Spinal cord (tissue), 4 donors: ENCODE results near the gene LRCH4. TPM values are rescaled to one million over a fixed set of nuclear protein-coding genes. Genes with fewer than 3 reads are reported as not detected.

Experiments
- polyA plus RNA-seq, 2 donors: library from polyadenylated mRNA; unstranded; fragments of 120-200 nt; gene quantifications; one replicate each; pipeline ENCODE4 v1.2.1, GENCODE V29; 2013; ENCODE audit not compliant: insufficient read length in 2 of 2
- small RNA-seq: library from RNA; depleted of rRNA; stranded (forward); fragments of <200 nt; gene quantifications from one replicate; pipeline ENCODE3, GENCODE V24; 2014; ENCODE audit warnings: low replicate concordance
- total RNA-seq, 2 donors: library from RNA; depleted of rRNA in 1 of 2; stranded (reverse); fragments of 120-200 nt in 1 of 2; fragments of >200 nt in 1 of 2; gene quantifications; one replicate each; pipeline versions ENCODE4 v1.2.3 to v1.2.4, GENCODE V29; 2013 to 2014

The LRCH4 gene
- total and polyA plus RNA-seq, 4 donors, result 9.6 to 61.3 (median 29.1) TPM

Small RNA genes within 50 kb of the gene (small RNA-seq; reads per million reads assigned to genes)
- gene RN7SL416P (not detected), gene SAP25 (not detected)

Other genes with a start within 250 kb of the LRCH4 start
- gene PILRB, start 228.0 kb downstream of the LRCH4 start, total RNA-seq, result 10 to 100 TPM in 1 of 2 donors, 1 to 10 TPM in 1; 9.6 to 27.1 TPM
- gene PILRB, start 228.0 kb downstream of the LRCH4 start, polyA plus RNA-seq, result 10 to 100 TPM; 37.6 to 50.2 TPM
- 1 to 10 TPM; 4.1 to 4.3 TPM for gene PILRA, start 212.6 kb downstream of the LRCH4 start, total RNA-seq
- 10 to 100 TPM in 1 of 2 donors, 1 to 10 TPM in 1; 6.6 to 10.6 TPM for gene PILRA, start 212.6 kb downstream of the LRCH4 start, polyA plus RNA-seq
- 1 to 10 TPM; 5.1 to 7.7 TPM for gene ZCWPW1, start 157.4 kb downstream of the LRCH4 start, total RNA-seq
- gene ZCWPW1, start 157.4 kb downstream of the LRCH4 start, polyA plus RNA-seq, result 1 to 10 TPM; 6.6 to 8.0 TPM
- 10 to 100 TPM; 18.5 to 37.9 TPM for gene MEPCE, start 156.3 kb downstream of the LRCH4 start, total RNA-seq
- gene MEPCE, start 156.3 kb downstream of the LRCH4 start, polyA plus RNA-seq, result 10 to 100 TPM; 40.1 to 41.8 TPM
- 10 to 100 TPM in 1 of 2 donors, 1 to 10 TPM in 1; 5.3 to 20.4 TPM for gene PPP1R35, start 149.6 kb downstream of the LRCH4 start, total RNA-seq
- 10 to 100 TPM; 17.2 to 24.4 TPM for gene PPP1R35, start 149.6 kb downstream of the LRCH4 start, polyA plus RNA-seq
- 1 to 10 TPM; 2.0 to 2.1 TPM for gene SPACDR, start 121.9 kb downstream of the LRCH4 start, total RNA-seq
- 10 to 100 TPM in 1 of 2 donors, 1 to 10 TPM in 1; 6.5 to 12.0 TPM for gene SPACDR, start 121.9 kb downstream of the LRCH4 start, polyA plus RNA-seq
- gene TSC22D4, start 106.9 kb downstream of the LRCH4 start, total RNA-seq, result 100 to 1,000 TPM in 1 of 2 donors, 10 to 100 TPM in 1; 67.4 to 141 TPM
- 100 to 1,000 TPM; 326 to 376 TPM for gene TSC22D4, start 106.9 kb downstream of the LRCH4 start, polyA plus RNA-seq
- 10 to 100 TPM; 12.0 to 12.6 TPM for gene NYAP1, start 102.2 kb downstream of the LRCH4 start, total RNA-seq
- 10 to 100 TPM; 62.2 to 63.4 TPM for gene NYAP1, start 102.2 kb downstream of the LRCH4 start, polyA plus RNA-seq
- gene AGFG2, start 46.9 kb downstream of the LRCH4 start, total RNA-seq, result 10 to 100 TPM; 10.6 to 16.1 TPM
- 10 to 100 TPM; 18.3 to 21.0 TPM for gene AGFG2, start 46.9 kb downstream of the LRCH4 start, polyA plus RNA-seq
- 1 to 10 TPM in 1 of 2 donors, not detected in 1; 1.9 TPM for gene SAP25, start 12.2 kb downstream of the LRCH4 start, total RNA-seq
- 1 to 10 TPM; 3.4 to 9.8 TPM for gene SAP25, start 12.2 kb downstream of the LRCH4 start, polyA plus RNA-seq
- 1 to 10 TPM in 1 of 2 donors, under 1 TPM in 1; 0.40 to 2.0 TPM for gene FBXO24, start 199 bp upstream of the LRCH4 start, total RNA-seq
- 1 to 10 TPM in 1 of 2 donors, under 1 TPM in 1; 0.95 to 2.6 TPM for gene FBXO24, start 199 bp upstream of the LRCH4 start, polyA plus RNA-seq
- 100 to 1,000 TPM in 1 of 2 donors, 10 to 100 TPM in 1; 71.6 to 201 TPM for gene PCOLCE, start 16.2 kb upstream of the LRCH4 start, total RNA-seq
- 100 to 1,000 TPM in 1 of 2 donors, 10 to 100 TPM in 1; 97.7 to 180 TPM for gene PCOLCE, start 16.2 kb upstream of the LRCH4 start, polyA plus RNA-seq
- gene MOSPD3, start 26.4 kb upstream of the LRCH4 start, total RNA-seq, result 10 to 100 TPM in 1 of 2 donors, 1 to 10 TPM in 1; 8.9 to 15.2 TPM
- gene MOSPD3, start 26.4 kb upstream of the LRCH4 start, polyA plus RNA-seq, result 10 to 100 TPM; 51.3 to 54.7 TPM
- 1 to 10 TPM; 3.7 to 7.0 TPM for gene TFR2, start 55.4 kb upstream of the LRCH4 start, total RNA-seq
- gene TFR2, start 55.4 kb upstream of the LRCH4 start, polyA plus RNA-seq, result 10 to 100 TPM; 16.9 to 17.9 TPM
- gene ACTL6B, start 70.3 kb upstream of the LRCH4 start, total RNA-seq, result 10 to 100 TPM; 16.5 to 35.2 TPM
- gene ACTL6B, start 70.3 kb upstream of the LRCH4 start, polyA plus RNA-seq, result 10 to 100 TPM; 83.1 to 89.8 TPM
- 10 to 100 TPM; 74.9 to 89.9 TPM for gene GNB2, start 87.6 kb upstream of the LRCH4 start, total RNA-seq
- gene GNB2, start 87.6 kb upstream of the LRCH4 start, polyA plus RNA-seq, result 100 to 1,000 TPM; 340 to 353 TPM
- gene GIGYF1, start 108.1 kb upstream of the LRCH4 start, total RNA-seq, result 10 to 100 TPM; 13.2 to 26.1 TPM
- gene GIGYF1, start 108.1 kb upstream of the LRCH4 start, polyA plus RNA-seq, result 10 to 100 TPM; 41.7 to 53.7 TPM
- 10 to 100 TPM; 26.2 to 45.2 TPM for gene POP7, start 120.0 kb upstream of the LRCH4 start, total RNA-seq
- gene POP7, start 120.0 kb upstream of the LRCH4 start, polyA plus RNA-seq, result 10 to 100 TPM; 59.3 to 65.3 TPM
- under 1 TPM in 1 of 2 donors, not detected in 1; 0.28 TPM for gene EPO, start 134.3 kb upstream of the LRCH4 start, total RNA-seq
- gene EPO, start 134.3 kb upstream of the LRCH4 start, polyA plus RNA-seq, result under 1 TPM; 0.44 TPM
- not detected for gene ZAN, start 147.5 kb upstream of the LRCH4 start, total RNA-seq
- not detected for gene ZAN, start 147.5 kb upstream of the LRCH4 start, polyA plus RNA-seq
- gene EPHB4, start 241.4 kb upstream of the LRCH4 start, total RNA-seq, result 10 to 100 TPM; 16.2 to 52.1 TPM
- gene EPHB4, start 241.4 kb upstream of the LRCH4 start, polyA plus RNA-seq, result 10 to 100 TPM; 17.3 to 25.0 TPM